HepG2 (cell line): ENCODE data around the gene SNN. TPM values are rescaled to one million over a fixed set of nuclear protein-coding genes. Genes with fewer than 3 reads are reported as not detected.

Experiments used
- ATAC-seq: fragments of 200-7000 bp; cut with Tn5 transposase; 3 replicates; pipeline ENCODE4 v1.9.1; 2020; ENCODE audit warnings: mild to moderate bottlenecking, moderate library complexity
- BruUV-seq: library from RNA; stranded (reverse); fragments of 400-500 nt; replicated peaks from 2 replicates; lab custom pipeline; 2021; lab: Mats Ljungman, UMichigan
- CTCF ChIA-PET: fragments of 300-600 bp; formaldehyde crosslinking; extraction: SDS; loops from one replicate; lab custom pipeline; 2021; ENCODE audit warnings: low total read pairs, inconsistent platforms, low intra/inter-chr PET ratio; lab: Yijun Ruan, JAX
- POLR2A ChIA-PET: fragments of 350-600 bp; sonication (Branson Sonifier 250); formaldehyde crosslinking; loops from one replicate; lab custom pipeline; 2020; ENCODE audit warnings: antibody characterized with exemption, inconsistent platforms; lab: Yijun Ruan, JAX
- DNase-seq: peaks from one replicate; pipeline ENCODE4 v3.0.0-alpha.2; 2015; ENCODE audit warnings: low spot score
- FAIRE-seq: peaks from 3 replicates; lab custom pipeline; 2011; peaks lifted over from hg19 to GRCh38; lab: Jason Lieb, UNC
- H2AFZ ChIP-seq: one replicate; pipeline ENCODE4 v1.6.1; 2011; ENCODE audit warnings: low read length, inconsistent platforms
- H3K27ac ChIP-seq: fragments of 300-600 bp; 3 replicates; pipeline ENCODE4 v1.8.0; 2011; ENCODE audit warnings: mixed run types, mild to moderate bottlenecking, mixed read lengths, low read length, inconsistent platforms; ENCODE audit not compliant: insufficient read depth; ENCODE audit errors: extremely low read length
- H3K27me3 ChIP-seq, 2 experiments: fragments of 200-600 bp in 1 of 2; 2 replicates in 1 of 2; 3 replicates in 1 of 2; pipeline versions ENCODE4 v1.6.0 to v1.8.0; 2011; ENCODE audit warnings: low read length in 2 of 2, mild to moderate bottlenecking in 2 of 2, moderate library complexity in 2 of 2, inconsistent platforms in 1 of 2; ENCODE audit not compliant: insufficient read depth in 2 of 2, control insufficient read depth in 1 of 2
- H3K36me3 ChIP-seq, 2 experiments: fragments of 200-600 bp in 1 of 2; replicated peaks in 1 of 2; 2 replicates in 1 of 2; 3 replicates in 1 of 2; pipeline versions ENCODE4 v1.5.1 to v1.8.0; 2011; ENCODE audit warnings: low read length in 2 of 2, inconsistent platforms in 1 of 2; ENCODE audit not compliant: insufficient read depth in 2 of 2, control insufficient read depth in 1 of 2
- H3K4me1 ChIP-seq: 2 replicates; pipeline ENCODE4 v1.5.1; 2012; ENCODE audit warnings: low read length, inconsistent platforms; ENCODE audit not compliant: insufficient read depth
- H3K4me2 ChIP-seq: 2 replicates; pipeline ENCODE4 v1.6.0; 2011; ENCODE audit warnings: low read depth, low read length, inconsistent platforms
- H3K4me3 ChIP-seq, 3 experiments: fragments of 200-600 bp in 1 of 3; sonication (generic), shearing (Covaris generic) in 1 of 3; replicated peaks in 1 of 3; 2 replicates each; pipeline ENCODE4 v1.5.1; 2011 to 2016; ENCODE audit warnings: low read length in 3 of 3, inconsistent platforms in 2 of 3, low read depth in 2 of 3, mild to moderate bottlenecking in 2 of 3, control low read depth in 1 of 3, mixed read lengths in 1 of 3; ENCODE audit not compliant: insufficient read depth in 1 of 3
- H3K79me2 ChIP-seq: one replicate; pipeline ENCODE4 v1.6.1; 2011; ENCODE audit warnings: low read length, inconsistent platforms; ENCODE audit not compliant: insufficient read depth
- H3K9ac ChIP-seq: 2 replicates; pipeline ENCODE4 v1.6.0; 2011; ENCODE audit warnings: mild to moderate bottlenecking, low read depth, low read length, inconsistent platforms; ENCODE audit not compliant: insufficient read depth
- H3K9me3 ChIP-seq: 2 replicates; pipeline ENCODE4 v1.5.1; 2012; ENCODE audit warnings: mild to moderate bottlenecking, low read length
- H4K20me1 ChIP-seq: 2 replicates; pipeline ENCODE4 v1.6.0; 2011; ENCODE audit warnings: inconsistent platforms, mild to moderate bottlenecking, low read length, moderate library complexity; ENCODE audit not compliant: insufficient read depth
- AHDC1 ChIP-seq: sonication (generic); formaldehyde crosslinking; IDR thresholded peaks from 2 replicates; pipeline ENCODE4 v1.5.1; 2020; ENCODE audit warnings: mild to moderate bottlenecking, missing genetic modification reagents, borderline replicate concordance
- HIC2 ChIP-seq: sonication (generic); formaldehyde crosslinking; IDR thresholded peaks from 2 replicates; pipeline ENCODE4 v1.9.0; 2022; ENCODE audit warnings: low read depth, missing genetic modification reagents
- SALL2 ChIP-seq: sonication (generic); formaldehyde crosslinking; IDR thresholded peaks from 2 replicates; pipeline ENCODE4 v1.8.1; 2023; ENCODE audit warnings: mild to moderate bottlenecking, missing genetic modification reagents, inconsistent platforms
- SRSF1 ChIP-seq: fragments of 200-400 bp; formaldehyde crosslinking; optimal IDR thresholded peaks from 2 replicates; pipeline ENCODE3; 2017; ENCODE audit warnings: mild to moderate bottlenecking, low read depth, low read length, moderate library complexity
- ZNF335 ChIP-seq: sonication (generic); formaldehyde crosslinking; IDR thresholded peaks from 2 replicates; pipeline ENCODE4 v1.4.0; 2020; ENCODE audit warnings: missing genetic modification reagents
- ZNF501 ChIP-seq: sonication (generic); formaldehyde crosslinking; IDR thresholded peaks from 2 replicates; pipeline ENCODE4 v1.5.1; 2020; ENCODE audit warnings: mild to moderate bottlenecking, moderate library complexity, missing genetic modification reagents
- ZNF768 ChIP-seq: sonication (generic); formaldehyde crosslinking; IDR thresholded peaks from 2 replicates; pipeline ENCODE4 v1.4.0; 2020; ENCODE audit warnings: missing genetic modification reagents
- ZNF841 ChIP-seq: sonication (generic); formaldehyde crosslinking; IDR thresholded peaks from 2 replicates; pipeline ENCODE4 v1.8.1; 2023; ENCODE audit warnings: missing genetic modification reagents, borderline replicate concordance
- WGBS: methylation state at CpG from one replicate; pipeline ENCODE4 v1.1.6; 2017; ENCODE audit warnings: low lambda C conversion rate; 5-methylcytosine and 5-hydroxymethylcytosine counted together
- in situ Hi-C: cut with HindIII; loops from 2 replicates; pipeline ENCODE4 v1.10.0; 2017; ENCODE audit warnings: low pct_unique_long_range_greater_than_20kb; ENCODE audit not compliant: extremely low pct_ligation_motif_present
- intact Hi-C: fragments of 100-400 bp; cut with micrococcal nuclease; formaldehyde crosslinking; loops from one replicate; pipeline ENCODE4 v1.10.0; 2022; ENCODE audit not compliant: unreplicated experiment
- polyA plus RNA-seq, 8 experiments: library from polyadenylated mRNA; depleted of rRNA in 3 of 8; stranded (reverse) in 7 of 8; unstranded in 1 of 8; fragments of >200 nt; fragmentation: Illumina TruSeq in 4 of 8; extraction: Trizol in 4 of 8; gene quantifications; 2 replicates each; pipeline versions ENCODE4 v1.2.1 to v1.2.3, GENCODE V29; 2011 to 2016; ENCODE audit warnings: low read depth in 4 of 8, missing spikeins in 1 of 8, mixed read lengths in 1 of 8; ENCODE audit not compliant: insufficient read depth in 1 of 8
- total RNA-seq, 5 experiments: library from RNA; depleted of rRNA; stranded (reverse); fragments of >200 nt; fragmentation: Illumina TruSeq; extraction: Trizol; gene quantifications; 2 replicates each; pipeline ENCODE4 v1.2.3, GENCODE V29; 2016; ENCODE audit warnings: low read depth in 1 of 5
- TF ChIP-seq, protein P1 (sequence below): sonication (generic); formaldehyde crosslinking; IDR thresholded peaks from 2 replicates; pipeline ENCODE4 v1.5.1; 2020; ENCODE audit warnings: mild to moderate bottlenecking, moderate library complexity, missing genetic modification reagents
- TF ChIP-seq, protein P2 (sequence below): sonication (generic); formaldehyde crosslinking; IDR thresholded peaks from 2 replicates; pipeline ENCODE4 v1.9.0; 2022; ENCODE audit warnings: missing genetic modification reagents, mild to moderate bottlenecking, borderline replicate concordance

Gene SNN
- total and polyA plus RNA-seq, 2 of the 13 experiments (the other 11 are each of a cell fraction or from before 2014, with no cell fraction given), result 5.2 to 8.4 TPM

GRCh38 chr16:11669380-11670146 is 1.3 kb downstream of the SNN start:
- H4K20me1 ChIP-seq, result no peaks in the 10 kb centered on the region
- POLR2A ChIA-PET, result interaction anchor here (1.0 to 1.2 kb wide), 2 partner anchors 8 to 29 kb away, joined by 3 to 4 read pairs; no protein-coding TSS in a partner anchor
- in situ Hi-C loops, result no loop called here
- TF ChIP-seq SALL2 (CRISPR knock-in tag), result no peak
- TF ChIP-seq ZNF768, result peak; percentile 98
- TF ChIP-seq SRSF1, result peak; percentile 50
- TF ChIP-seq HIC2, result 0 out of 2 replicates have a peak, but pooled peaks have one; percentile 19
- TF ChIP-seq, protein P1, sequence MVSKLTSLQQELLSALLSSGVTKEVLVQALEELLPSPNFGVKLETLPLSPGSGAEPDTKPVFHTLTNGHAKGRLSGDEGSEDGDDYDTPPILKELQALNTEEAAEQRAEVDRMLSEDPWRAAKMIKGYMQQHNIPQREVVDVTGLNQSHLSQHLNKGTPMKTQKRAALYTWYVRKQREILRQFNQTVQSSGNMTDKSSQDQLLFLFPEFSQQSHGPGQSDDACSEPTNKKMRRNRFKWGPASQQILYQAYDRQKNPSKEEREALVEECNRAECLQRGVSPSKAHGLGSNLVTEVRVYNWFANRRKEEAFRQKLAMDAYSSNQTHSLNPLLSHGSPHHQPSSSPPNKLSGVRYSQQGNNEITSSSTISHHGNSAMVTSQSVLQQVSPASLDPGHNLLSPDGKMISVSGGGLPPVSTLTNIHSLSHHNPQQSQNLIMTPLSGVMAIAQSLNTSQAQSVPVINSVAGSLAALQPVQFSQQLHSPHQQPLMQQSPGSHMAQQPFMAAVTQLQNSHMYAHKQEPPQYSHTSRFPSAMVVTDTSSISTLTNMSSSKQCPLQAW (CRISPR knock-in tag), result 0 out of 2 replicates have a peak, but pooled peaks have one; percentile 34
- TF ChIP-seq ZNF841 (CRISPR knock-in tag), result no peak
- TF ChIP-seq AHDC1 (CRISPR knock-in tag), result 0 out of 2 replicates have a peak, but pooled peaks have one; percentile 19
- TF ChIP-seq, protein P2, sequence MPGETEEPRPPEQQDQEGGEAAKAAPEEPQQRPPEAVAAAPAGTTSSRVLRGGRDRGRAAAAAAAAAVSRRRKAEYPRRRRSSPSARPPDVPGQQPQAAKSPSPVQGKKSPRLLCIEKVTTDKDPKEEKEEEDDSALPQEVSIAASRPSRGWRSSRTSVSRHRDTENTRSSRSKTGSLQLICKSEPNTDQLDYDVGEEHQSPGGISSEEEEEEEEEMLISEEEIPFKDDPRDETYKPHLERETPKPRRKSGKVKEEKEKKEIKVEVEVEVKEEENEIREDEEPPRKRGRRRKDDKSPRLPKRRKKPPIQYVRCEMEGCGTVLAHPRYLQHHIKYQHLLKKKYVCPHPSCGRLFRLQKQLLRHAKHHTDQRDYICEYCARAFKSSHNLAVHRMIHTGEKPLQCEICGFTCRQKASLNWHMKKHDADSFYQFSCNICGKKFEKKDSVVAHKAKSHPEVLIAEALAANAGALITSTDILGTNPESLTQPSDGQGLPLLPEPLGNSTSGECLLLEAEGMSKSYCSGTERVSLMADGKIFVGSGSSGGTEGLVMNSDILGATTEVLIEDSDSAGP, result peak; percentile 26; the same call in 1 of the 2 replicates
- peak; percentile 29; the same call in 1 of the 2 replicates for TF ChIP-seq ZNF501 (CRISPR knock-in tag)
- TF ChIP-seq ZNF335 (CRISPR knock-in tag), result no peak

More at GRCh38 chr16:11669380-11670146, 1.3 kb downstream of the SNN start:
- Histone ChIP-seq H2AFZ (no peak overlapping the region), H3K36me3 (no peaks in the 10 kb centered on the region), H3K27ac (no peak overlapping the region), H3K4me1 (peaks cover 63% of the 10 kb centered on the region), H3K27me3 (peaks cover 0 to 26% of the 10 kb centered on the region in 2 experiments; a peak in 2 of 5 replicates), H3K4me3 (peak overlapping the region in 2 of 3 experiments; percentile 76 to 77; a peak in 2 of 6 replicates), H3K9ac (no peak overlapping the region), H3K79me2 (no peaks in the 10 kb centered on the region), H3K4me2 (peak overlapping the region; percentile 73), H3K9me3 (no peaks in the 10 kb centered on the region)
- DNase-seq, result no peak
- whole genome bisulfite sequencing, result 61% methylated on average over 22 of the region's 22 CpGs
- intact Hi-C loops, result no loop called here
- CTCF ChIA-PET, result no interaction called here
- peak; percentile 10 for ATAC-seq
- BruUV-seq, result TSS peak; percentile 59
- FAIRE-seq, result no peak
